GM19240 (cell line): ENCODE results near the gene DNTT.
"Not testable (repeated sequence)": the region's sequence is repeated elsewhere in the genome, so short reads cannot be mapped to it uniquely, and the experiment has no call there.

Source experiments
- DNase-seq: peaks from one replicate; pipeline ENCODE4 v3.0.0; 2011; ENCODE audit warnings: low spot score; ENCODE audit not compliant: insufficient read length

Gene DNTT

DNA sequence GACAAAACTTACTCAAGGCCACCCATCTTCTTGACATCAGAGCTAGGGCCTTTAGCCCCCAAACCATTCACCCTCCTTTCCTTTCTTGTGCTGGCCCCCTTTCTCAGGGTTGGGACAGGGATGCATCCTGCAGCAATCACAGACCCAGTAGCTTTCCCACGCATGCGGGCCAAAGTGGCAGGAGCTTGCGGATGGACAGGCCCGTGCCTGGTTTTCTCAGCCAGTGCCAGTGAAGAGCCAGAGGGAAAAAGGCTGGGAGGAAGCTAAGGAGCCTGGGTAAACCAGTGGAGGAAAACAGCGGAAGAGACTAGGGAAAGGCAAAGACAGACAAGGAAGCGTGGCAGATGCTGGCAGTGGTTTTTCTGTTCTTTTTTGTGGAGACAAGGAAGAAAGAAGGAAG is 27.8 kb upstream of the DNTT start:
- DNase-seq = no peak

DNA sequence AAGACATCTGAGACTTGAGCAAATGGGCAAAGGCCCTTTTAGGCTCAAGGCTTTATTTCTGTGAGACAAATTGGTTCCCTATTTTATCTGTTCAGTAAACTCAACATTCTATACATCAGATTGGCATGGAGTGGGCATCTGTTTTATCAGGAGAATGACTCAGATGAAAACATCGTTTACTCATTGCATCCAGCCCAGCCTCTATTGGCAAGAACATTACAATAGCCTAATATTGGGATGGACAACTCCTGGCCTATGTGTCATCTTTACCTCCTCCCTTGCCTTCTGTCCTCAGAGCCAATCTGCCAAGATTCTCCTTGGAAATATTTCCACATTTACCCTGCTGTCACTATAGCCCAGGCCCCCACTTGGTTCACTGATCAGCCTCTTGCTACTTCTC is 27.4 kb upstream of the DNTT start:
- no peak for DNase-seq

DNA sequence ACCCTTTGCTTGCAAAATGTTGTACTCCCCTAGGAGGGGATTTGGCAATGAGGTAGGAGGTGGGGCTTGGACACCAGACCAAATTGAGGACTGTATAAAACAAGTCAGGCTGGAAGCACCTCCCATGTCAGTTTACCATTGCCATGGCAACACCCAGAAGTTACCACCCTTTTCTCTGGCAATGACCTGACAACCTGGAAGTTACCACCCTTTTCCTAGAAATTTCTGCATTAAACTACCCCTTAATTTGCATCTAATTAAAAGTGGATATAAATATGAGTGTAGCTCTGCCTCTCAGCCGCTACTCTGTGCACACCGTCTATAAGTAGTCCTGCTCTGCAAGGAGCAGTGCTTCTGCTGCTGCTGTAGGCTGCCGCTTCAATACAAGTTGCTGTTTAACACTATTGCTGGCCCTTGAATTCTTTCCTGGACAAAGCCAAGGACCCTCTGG is 25.0 kb upstream of the DNTT start:
- no peak for DNase-seq

DNA sequence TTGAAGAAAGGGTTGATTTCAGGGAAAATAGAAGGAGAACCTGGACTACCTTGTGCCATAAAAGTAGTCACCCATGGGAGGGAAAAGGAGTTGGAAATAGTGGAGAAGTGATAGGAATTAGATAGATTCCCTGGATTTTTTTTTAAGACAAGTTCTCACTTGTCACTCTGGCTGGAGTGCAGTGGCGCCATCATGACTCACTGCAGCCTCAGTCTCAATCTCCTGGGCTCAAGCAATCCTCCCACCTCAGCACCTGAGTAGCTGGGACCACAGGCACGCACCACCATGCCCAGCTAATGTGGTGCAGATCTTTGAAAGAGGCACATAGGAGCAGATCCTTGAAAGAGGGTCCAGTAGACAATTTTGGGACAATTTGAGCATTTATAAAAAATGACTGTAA is 23.4 kb upstream of the DNTT start:
- DNase-seq = no peak

DNA sequence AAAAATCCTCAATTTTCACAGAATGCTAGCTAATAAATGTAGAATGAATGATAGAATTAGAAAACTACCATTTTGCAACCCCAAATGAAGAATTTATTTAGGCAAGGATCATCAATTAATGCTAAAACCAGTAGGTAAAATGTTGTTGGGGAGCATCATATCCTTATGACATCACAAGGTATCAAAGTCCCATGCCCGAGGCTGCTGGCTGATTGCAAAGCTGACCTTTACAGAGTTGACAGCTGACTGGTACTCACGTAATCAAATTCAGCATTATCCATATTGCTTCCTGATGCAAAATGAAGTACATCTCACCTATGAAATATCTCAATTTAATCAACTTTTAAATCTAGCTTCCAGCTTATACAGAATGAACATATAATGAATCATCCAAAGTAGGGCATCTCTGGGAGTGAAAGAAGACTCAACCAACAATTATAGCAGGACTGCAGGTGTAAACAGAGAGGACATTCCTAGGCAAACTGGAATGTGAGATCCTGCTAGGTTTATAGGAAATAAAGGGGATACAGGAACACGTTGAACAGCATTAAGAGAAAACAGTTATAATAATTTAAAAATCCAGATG is 22.7 kb upstream of the DNTT start:
- no peak for DNase-seq

DNA sequence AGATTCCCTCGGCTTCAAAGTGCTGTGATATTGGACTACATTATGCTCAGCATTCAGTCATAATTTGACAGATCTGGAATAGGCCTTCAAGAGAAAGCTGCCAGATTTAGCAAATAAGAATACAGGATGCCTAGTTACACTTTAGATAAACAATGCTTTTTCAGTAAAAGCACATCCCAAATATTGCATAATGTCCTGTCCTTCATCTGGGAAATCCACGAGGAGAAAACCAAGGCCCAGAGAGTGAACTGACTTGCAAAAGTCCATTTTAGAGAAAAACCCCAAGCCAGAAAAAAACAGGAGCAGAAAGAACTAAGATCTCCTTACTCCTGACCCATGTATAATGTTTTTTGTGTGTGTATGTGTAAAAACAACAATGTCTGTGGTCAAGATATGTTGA is 20.9 kb upstream of the DNTT start:
- no peak for DNase-seq

DNA sequence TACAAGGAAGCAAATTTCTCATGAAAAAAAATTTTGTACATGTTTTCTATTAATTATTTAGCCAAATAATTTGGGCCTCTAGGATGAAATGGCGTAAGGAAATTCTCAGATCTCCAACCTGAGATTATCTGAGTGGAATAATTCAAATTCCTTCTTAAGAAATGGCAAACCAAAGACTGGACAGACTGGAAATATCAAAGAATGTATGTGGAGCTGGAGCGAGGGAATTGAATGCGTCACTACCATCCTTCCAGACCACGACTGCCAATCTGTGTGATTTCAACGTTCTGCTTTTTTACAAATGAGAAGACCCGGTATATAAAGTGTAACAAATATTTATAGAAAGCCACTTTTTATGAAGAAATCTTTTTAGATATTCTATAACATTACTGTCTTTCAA is 20.5 kb upstream of the DNTT start:
- no peak for DNase-seq

DNA sequence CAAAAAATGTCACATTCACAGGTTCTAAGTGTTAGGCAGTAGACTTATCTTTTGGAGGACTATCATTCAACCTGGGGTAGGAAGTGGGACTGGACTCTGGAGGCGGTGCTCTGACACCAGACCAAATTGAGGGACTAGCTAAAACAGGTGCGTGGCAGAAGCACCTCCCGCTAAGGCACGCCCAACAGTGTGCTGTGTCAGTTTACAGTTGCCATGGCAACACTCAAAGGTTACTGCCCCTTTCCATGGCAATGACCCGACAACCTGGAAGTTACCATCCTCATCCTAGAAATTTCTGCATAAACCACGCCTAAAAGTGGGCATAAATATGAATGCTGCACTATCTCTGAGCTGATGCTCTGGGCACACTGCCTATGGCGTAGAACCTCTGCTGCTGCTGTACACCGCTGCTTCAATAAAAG is 18.9 kb upstream of the DNTT start:
- no peak for DNase-seq

DNA sequence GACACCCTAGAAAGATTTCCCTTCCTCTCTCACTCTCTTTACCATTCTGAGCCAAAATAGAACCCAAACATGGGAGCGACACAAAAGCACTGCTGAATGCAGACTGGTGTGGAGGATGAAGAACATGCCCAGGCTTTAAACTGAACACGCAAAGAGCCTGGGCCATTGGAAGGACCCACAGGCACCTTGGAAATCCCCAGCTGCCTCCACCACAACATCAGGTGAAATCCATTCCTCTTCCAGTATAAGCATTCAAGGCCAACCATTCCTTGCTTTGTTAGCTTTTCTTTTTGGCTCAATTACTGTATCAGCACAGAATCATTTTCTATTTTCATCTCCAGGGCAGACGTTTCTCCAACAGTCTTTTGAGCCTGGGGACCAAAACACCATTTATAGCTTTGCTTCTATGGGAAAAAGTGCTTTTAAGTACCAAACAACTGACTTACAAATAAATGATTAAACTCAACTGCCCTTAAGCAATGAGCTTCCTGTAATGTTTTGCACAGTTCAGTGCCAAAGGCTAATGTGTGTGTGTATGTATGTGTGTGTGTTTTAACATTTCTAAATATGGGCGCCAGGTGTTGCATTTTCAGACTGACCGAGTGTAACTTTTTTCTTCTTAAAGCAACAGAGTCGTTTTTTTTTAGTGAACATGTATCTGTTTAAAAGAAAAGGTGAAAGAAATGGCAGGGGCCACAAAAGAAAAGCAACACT is 16.7 kb upstream of the DNTT start:
- DNase-seq = no peak

DNA sequence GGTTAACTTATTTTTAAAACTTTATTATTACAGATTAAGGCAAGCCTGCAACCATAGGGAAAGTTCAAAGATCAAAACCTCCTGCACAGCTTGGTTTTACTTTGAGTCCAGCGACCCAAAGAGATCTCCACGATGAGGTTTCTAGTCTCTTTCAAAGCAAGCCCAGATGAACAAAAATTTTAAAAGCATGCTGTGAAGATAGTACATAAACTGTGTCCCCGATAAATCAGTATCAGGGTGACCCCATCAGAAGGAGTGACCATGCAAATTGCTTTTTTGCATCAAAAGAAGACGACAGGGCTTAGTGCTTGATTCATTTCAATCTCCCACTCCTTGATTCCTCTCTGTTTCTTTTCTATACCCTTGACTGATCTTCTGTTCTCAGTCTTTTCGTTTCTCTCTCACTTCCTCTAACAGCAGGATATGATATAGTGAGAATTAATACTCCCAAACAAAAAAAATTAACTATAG is 16.0 kb upstream of the DNTT start:
- no peak for DNase-seq

DNA sequence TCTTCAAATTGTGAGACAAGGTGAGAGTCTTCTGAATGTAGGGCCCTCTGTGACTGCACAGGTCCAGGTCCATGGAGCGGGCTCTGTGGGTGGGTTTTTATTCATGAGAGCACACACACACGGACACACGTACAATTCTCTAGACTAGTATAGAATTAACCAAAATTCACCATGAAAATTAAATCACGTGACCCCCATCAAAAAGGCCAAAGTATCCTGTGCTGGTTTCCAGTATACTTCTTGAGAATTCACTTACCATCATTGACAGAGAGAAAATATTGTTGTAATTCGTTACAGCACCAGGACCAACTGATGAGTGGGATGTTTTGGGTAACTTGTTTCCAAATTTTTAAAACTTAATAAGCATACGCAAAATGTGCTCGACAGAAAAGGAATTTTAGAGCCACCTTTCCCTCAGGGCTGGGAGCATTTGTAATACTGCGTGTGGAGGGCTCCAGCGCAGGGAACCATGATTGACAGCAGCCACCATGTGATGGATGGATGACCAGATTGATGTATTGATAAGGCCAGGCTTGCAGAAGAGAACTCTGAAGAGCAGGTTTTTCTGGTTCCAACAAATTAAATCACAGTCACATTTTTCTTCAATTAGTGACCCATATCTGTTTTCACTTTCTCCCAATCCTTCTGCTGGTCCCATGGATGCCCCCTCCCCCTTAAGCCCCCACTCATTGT is 14.9 kb upstream of the DNTT start:
- DNase-seq = no peak

DNA sequence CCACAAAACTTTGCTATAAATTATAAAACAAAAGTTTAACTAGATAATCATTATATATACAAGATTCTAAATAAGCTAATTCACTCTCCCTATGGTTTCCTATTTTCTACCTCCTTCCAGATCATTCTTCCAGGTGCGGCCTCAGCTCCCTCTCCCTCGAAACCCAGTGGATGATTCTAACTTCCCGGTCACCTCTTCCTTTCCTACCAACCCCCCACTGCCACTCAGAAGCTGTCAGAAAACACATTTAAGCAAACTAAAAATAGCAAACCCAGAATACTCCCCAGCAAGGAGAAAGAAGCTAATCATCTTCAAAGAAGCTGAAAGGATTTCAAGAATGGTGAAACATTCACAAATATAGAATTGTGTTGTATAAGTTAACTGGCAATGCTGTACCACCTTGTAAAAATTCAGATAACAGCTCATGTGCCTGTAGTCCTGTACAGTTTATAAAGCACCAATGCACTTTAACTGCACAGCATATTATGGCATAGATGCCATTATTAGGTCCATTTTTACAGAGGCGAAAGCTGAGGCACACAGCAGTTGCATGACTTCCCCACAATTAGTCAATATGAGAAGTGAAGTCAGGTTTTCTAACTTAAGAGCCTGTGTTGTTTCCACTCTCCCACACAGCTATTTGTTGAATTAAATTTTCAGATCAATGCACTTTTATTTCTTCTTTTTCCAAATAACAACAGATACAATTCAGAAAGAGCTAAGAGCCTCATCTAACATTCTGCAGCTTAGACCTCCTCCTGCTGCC is 13.7 kb upstream of the DNTT start:
- DNase-seq = no peak

DNA sequence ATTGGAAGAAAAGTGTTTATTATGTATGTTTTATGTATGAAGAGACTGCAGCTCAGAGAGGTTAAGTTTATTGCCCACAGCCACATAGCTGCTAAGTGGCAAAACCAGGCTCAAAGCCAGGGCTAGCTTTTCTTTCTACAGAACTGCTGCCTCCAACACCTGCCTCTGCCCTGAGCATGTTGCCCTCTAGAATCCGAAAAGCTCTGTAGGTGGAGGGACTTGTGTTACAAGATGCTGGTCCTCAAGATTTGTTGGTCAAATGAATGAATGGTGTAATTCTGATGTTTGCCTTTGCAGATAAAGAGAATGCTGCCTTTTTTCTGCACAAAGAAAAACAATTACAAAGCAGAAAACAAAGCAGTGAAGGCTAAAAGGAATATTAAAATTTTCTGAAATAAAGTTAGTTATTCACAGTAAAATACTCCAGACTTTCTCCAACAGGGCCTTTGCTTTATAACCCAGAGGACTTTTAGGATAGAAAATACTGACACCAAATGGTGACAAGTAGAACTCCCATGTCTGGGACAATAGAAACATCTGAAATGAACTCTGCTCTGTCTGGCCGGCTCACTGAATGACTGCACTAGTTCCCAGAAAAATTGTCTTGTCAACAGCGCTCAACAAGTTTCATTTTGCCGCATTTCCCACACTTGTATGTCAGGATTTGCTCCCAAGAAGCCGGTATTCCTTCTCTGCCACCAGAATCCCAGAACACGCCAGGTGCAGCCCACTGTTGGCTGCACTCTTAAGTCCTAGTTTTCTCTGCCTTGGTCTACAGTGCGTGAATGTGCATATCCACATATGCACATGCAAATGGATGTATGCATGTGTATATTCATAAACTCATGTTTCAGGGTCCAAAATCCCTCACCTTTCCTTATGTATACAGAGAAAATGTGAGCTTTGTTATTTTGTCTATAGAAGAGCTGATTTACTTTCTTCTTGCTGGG is 11.0 kb upstream of the DNTT start:
- DNase-seq = no peak

DNA sequence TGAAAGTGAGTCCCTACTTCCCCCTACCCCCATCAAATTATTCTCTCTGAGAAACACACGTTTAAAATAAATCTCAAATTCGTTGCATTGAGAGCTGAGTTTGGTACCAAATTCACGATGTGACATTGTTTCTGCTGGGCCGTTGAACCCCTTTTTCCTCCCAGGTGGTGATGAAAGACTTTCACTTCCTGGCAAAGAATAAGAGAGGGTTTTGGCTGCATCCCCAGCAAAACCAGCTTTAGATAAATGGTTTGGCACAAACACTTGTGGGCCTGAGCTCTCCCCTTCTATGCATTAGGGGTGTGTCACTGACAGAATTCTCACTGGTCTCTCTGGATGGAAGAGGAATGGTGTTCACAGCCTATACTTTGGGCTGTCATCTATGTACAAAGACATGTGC is 8.8 kb upstream of the DNTT start:
- DNase-seq = no peak

DNA sequence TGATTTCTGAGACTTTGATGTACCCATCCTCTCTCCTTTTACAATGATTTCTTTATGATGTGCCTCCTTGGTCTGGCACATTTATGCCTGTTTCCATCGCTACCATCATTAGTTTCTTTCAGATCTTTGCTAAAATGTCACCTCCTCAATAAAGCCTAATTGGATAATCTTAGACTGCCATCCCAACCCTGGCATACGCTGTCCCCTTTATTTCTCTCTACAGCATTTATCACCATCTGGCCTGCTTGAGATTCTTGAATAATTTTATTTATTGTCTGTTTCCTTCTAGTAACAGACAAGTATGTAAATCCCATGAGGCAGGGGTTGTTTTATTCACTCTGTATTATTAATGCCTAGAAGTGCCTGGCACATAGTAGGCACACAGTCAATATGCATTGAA is 6.7 kb upstream of the DNTT start:
- DNase-seq = no peak

DNA sequence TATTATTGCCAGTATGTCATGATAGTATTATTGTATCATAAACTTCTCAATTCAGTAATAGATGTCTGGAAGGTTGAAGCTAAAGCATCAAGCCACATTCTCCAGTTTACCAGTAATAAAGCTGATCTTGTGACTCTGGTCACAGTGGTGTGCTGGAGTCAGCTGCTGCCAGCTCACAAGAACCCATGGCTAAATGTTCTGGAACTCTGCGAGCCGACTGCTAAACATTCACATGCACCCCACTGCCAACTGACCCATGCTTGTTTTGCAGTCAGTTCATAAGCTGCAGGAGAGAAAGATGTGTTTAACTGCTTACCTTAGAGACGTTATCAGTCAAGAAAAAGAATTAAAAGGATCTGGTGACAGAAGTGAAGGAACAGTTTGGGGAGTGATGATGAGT is 5.9 kb upstream of the DNTT start:
- DNase-seq = no peak

DNA sequence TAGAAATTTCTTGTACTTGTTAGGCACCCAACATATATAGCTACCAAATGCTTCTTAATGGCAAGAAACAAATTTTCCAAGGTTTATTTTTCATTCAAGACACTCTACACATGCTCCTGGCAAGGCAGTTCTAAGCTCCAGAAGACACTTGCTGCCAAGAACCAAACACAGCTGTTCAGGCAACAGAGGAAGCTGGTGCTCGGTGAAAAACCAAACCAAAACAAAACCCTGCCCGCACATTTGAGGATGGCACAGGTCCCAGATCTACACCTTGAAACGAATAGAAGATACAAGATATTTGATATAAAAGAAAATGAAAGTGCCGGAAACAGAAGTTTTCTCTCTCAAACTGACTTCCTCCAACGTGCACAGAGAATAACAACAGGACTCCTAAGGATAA is 4.9 kb upstream of the DNTT start:
- DNase-seq = no peak

DNA sequence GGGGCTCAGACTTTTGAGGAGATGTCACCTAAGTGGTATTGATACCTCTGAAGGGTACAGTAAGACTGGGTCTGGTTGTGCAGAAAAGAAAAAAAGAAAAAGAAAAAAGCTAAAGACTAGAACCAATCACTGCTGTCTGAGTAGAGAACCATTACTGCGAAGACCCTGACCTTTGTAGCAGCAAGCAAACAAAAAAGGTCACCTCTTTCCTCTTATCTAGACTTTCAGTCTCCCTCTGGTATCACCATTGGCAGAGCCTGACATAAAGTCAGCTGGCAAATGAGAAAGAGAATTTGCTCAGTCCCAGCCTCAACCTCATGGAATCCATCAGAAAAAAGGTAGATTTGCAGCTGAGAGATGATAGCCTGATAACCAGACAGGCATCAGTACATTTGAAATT is 2.6 kb upstream of the DNTT start:
- DNase-seq = no peak

DNA sequence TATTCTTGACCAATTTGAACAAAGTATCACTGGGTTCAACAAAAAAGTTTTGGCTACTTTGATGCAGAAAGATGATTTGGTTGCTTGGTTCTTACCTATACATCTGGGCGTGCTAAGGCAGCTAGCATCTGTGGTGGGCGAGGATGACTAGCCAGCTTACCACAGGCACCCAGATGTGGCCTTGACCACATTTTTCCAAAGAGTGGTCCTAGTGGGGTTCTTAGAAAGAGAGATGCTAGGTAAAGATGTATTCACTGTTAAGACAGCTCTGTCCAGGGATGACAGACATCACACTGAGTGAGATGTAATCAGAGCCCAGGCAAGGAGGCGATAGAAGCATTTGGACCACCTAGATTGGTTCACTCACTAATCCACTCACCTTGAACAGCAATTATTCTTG is 785 bp downstream of the DNTT start:
- DNase-seq = no peak

DNA sequence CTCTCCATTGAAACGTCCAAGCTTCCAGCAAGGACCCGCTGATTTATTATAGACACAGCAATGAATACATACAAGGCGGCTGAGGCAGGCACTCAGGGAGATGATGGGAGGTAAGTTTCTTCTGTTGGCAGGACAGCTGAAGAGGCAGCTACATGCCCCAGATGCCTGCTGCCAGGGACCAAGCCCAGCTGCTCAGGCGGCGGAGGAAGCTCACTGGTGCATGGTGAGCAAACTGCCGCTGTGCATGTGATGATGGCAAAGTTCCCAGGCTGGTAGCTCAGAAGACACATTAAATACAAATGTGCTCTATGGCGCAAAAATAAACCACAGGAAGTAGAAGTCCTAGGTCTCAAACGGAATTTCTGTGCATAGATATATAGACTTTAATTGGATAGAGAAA is 2.3 kb downstream of the DNTT start:
- no peak for DNase-seq

DNA sequence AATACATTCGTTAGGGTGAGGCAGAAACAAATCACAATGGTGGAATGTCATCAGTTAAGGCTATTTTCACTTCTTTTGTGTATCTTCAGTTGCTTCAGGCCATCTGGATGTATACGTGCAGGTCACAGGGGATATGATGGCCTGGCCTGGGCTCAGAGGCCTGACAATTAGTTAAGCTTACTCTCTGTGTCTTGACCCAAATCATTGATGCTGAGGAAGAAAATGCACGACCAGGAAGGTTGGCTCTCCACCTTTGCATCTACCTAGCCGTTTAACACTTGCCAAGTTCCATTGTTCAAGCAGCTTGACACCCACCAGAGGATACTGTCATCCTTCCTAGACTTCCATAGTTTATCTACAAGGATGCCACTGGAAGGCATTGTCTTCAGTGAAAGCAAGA is 4.6 kb downstream of the DNTT start:
- DNase-seq = not testable (repeated sequence)
